ENCODE results near the gene RTN4IP1.
"Not testable (repeated sequence)": the region's sequence is repeated elsewhere in the genome, so short reads cannot be mapped to it uniquely, and the experiment has no call there.

Gene RTN4IP1

GRCh38 chr6:106574741-106575458 is 54.4 kb downstream of the RTN4IP1 start:
- DNase-seq: peak; percentile 21

- DNase-seq: no peak
Measured at GRCh38 chr6:106572875-106573585, 56.3 kb downstream of the RTN4IP1 start.

GRCh38 chr6:106572436-106572835 is 56.9 kb downstream of the RTN4IP1 start:
- no peak for DNase-seq

GRCh38 chr6:106569428-106569827 is 59.9 kb downstream of the RTN4IP1 start:
- DNase-seq: no peak

- no peak for DNase-seq
Measured at GRCh38 chr6:106568530-106568929, 60.8 kb downstream of the RTN4IP1 start.

GRCh38 chr6:106564476-106564875 is 64.8 kb downstream of the RTN4IP1 start:
- DNase-seq: no peak

- no peak for DNase-seq
Measured at GRCh38 chr6:106563614-106564013, 65.7 kb downstream of the RTN4IP1 start.

- no peak for DNase-seq
Measured at GRCh38 chr6:106561686-106562405, 67.5 kb downstream of the RTN4IP1 start.

GRCh38 chr6:106560996-106561685 is 68.2 kb downstream of the RTN4IP1 start:
- DNase-seq: peak; percentile 26

GRCh38 chr6:106559659-106560058 is 69.6 kb downstream of the RTN4IP1 start:
- not testable (repeated sequence) for DNase-seq

- DNase-seq: no peak
Measured at GRCh38 chr6:106558364-106558763, 70.9 kb downstream of the RTN4IP1 start.

- no peak for DNase-seq
Measured at GRCh38 chr6:106557837-106558236, 71.5 kb downstream of the RTN4IP1 start.

GRCh38 chr6:106556368-106556960 is 72.8 kb downstream of the RTN4IP1 start:
- DNase-seq: no peak

GRCh38 chr6:106555767-106556166 is 73.5 kb downstream of the RTN4IP1 start:
- DNase-seq: no peak

- peak; percentile 73 for DNase-seq
Measured at GRCh38 chr6:106553440-106553839, 75.9 kb downstream of the RTN4IP1 start.

- no peak for DNase-seq
Measured at GRCh38 chr6:106551155-106551554, 78.1 kb downstream of the RTN4IP1 start.

GRCh38 chr6:106549521-106549920 is 79.8 kb downstream of the RTN4IP1 start:
- DNase-seq: no peak

GRCh38 chr6:106548926-106549455 is 80.3 kb downstream of the RTN4IP1 start:
- not testable (repeated sequence) for DNase-seq

- no peak for DNase-seq
Measured at GRCh38 chr6:106547601-106548453, 81.5 kb downstream of the RTN4IP1 start.

GRCh38 chr6:106546691-106547414 is 82.4 kb downstream of the RTN4IP1 start:
- peak; percentile 37 for DNase-seq

- peak; percentile 42 for DNase-seq
Measured at GRCh38 chr6:106546261-106546690, 83.0 kb downstream of the RTN4IP1 start.

Measured in activated CD4-positive, alpha-beta T cell treated with anti-CD3 and anti-CD28 coated beads, Interleukin-2, amount 50 U/mL, for 16 hours (primary cell).